ENCODE measurements around the gene LRP10.
"Not testable (repeated sequence)": the region's sequence is repeated elsewhere in the genome, so short reads cannot be mapped to it uniquely, and the experiment has no call there.

Gene LRP10

DNA sequence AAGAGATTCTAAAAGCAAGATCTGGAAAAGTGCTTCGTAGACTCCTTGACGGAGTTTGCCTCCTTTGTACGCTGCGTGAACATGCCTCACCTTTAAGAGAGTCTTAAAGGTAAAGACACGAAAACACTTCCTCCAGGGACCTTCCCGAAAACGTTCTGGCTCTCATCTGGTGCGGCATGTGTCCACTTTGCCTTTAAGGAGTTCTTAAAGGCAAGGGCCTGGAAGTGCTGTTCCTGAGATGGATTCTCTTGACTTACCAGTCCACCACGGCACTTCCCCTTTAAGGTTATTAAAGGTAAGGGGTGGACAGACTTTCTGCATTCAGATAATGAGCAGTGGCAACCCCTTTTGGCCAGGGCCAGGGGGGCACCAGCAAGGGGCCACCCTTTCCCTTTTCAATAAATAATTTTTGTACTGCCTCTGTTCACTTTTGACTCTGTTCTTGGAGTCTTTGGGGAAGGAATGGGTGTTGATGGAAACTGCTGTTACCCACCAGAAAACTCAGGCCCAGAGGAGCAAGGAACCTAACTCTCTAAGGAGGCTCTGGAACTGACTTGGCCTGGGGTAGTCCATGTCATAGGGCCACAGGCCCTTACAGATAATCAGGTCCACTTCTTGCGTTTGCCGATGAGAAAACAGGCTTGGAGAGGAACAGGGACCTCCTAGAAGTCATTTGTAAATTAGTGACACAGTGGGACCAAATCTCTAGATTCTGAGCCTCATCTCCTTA, 15.9 kb downstream of the LRP10 start:
- no peak for DNase-seq (ENCODE audit: low read depth)

DNA sequence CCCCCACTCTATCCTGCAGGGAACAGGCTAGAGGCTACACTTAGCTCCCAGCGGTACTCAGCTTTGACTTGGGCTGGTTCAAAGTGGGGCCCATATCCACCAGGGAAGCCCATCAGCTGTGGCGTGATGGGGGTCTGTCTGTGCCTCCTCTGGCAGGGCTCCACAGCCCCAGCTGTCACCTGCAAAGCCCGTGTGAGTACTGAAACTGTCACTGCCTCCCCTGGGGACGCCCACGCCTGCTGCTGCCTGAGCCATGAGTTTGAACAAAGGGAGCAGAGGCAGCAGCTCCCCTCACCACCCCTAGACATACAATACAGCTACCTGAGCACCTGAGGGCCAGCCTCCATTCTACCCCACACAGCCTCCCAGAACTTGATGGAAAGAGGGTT, 16.4 kb downstream of the LRP10 start:
- DNase-seq (ENCODE audit: low read depth): no peak

DNA sequence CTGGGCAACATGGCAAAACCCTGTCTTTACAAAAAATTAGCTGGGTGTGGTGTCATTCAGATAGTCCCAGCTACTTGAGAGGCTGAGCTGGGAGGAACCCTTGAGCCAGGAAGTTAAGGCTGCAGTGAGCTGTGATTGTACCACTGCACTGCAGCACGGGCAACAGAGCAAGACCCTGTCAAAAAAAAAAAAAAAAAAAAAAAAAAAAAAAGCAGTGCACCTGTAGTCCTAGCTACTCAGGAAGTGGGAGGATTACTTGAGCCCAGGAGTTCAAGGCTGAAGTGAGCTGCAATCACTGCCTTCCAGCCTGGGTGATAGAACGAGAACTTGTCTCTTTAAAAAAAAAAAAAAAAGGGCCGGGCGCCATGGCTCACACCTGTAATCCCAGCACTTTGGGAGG, 17.1 kb downstream of the LRP10 start:
- DNase-seq (ENCODE audit: low read depth): no peak

DNA sequence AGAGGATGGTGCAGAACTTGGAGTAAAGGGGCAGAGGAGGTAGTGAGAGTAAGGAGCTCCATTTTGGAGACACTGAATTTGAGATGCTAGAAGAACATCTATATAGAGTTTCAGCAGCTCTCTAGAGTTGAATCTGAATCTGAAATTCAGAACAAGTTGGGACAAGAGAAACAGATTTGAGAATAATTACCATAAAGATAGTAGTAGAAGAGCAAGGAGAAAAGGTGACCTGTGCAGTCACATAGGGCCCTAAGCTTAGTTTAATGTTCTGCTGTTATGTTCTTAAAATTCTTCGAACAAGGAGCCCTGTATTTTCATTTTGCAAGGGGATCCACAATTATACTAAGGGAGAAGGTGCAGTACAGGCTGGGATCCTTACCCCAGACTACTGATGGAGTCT, 18.9 kb downstream of the LRP10 start:
- DNase-seq (ENCODE audit: low read depth): no peak

DNA sequence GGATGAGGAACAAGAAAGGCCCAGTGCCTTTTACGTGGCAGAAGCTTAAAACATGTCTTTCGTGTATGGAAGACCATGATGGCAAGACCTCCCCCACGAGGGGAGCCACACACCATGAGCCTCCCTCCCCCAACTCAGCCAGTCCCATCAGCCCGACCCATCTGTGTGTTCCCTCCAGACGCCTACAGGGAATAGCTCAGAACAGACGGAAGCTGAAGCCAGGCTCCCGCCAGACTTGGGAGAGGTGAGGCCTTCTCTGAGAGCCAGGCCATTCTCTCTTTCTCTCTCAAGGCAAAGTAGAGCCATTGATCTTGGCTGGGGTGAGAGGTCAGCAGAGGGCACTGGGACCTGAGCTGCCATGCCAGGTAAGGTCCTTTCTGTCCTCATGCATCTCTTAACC, 20.9 kb downstream of the LRP10 start:
- DNase-seq (ENCODE audit: low read depth): no peak

DNA sequence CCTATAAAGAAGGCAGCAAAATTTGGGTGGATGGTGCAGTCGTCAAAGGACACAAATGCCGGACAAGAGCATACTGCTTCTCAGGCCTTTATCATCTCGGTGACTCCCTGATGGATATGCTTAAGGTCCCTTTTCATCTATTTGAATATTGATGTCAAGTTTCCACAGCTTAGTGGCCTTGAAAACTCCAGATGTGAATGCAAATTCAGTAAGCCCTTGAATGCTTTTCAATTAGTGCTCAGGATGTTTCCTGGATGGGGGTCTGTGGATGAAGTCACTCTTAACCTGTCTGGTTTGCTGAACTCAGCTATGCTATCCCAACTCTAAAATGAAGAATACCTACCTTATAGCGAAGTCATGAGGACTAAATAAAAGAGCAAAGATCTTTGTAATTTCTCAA, 22.2 kb downstream of the LRP10 start:
- no peak for DNase-seq (ENCODE audit: low read depth)

DNA sequence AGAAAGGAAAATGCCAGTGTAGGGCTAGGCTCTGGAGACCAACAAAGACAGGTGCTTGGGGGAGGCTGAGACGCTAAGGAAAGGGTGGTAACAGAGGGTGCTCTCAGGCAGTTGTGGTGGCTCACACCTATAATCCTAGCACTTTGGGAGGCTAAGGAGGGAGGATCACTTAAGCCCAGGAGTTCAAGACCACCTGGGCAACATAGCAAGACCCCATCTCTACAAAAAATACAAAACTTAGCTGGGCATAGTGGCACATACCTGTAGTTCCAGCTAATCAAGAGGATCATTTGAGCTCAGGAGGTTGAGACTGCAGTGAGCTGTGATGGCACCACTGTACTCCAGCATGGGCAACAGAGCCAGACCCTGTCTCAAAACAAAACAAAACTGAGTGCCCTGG, 23.9 kb downstream of the LRP10 start:
- DNase-seq (ENCODE audit: low read depth): no peak

DNA sequence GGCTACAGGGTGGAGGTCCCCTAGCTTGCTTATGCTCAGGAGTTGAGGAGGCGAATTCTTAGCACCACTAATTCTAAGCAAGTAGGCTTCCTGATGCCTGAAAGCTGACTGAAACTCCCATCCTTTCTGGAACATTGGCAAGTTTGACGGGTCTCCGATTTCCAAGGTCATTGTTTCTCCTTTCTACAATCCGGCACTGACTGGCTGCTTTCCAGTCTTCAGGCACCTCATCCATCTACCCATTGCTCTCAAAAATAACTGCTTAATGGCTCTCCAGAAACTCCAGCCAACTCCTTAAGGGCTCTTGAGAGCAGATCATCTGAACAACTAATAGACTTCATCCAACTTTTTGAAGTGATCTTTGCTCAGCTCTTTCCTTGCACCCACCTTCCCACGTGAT, 24.8 kb downstream of the LRP10 start:
- DNase-seq (ENCODE audit: low read depth): no peak

DNA sequence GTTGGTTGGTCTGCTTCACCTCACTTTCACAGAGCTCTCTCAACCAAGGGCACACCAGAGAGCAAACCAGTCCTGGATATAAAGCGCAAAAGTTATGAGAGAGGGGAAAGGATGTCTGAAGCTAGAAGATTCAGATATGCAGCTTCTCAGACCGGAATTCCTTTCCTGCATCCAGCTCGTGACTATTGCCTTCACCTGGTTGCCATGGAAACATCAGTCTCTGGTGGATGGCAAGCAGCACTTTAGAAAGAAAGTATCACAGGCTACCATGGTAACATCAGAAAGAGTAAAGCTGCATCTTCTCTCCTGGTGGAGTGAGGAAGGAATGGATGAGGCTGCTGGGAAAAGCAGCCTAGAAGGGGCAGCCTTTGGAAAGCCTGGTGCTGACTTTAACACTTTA, 25.2 kb downstream of the LRP10 start:
- no peak for DNase-seq (ENCODE audit: low read depth)

DNA sequence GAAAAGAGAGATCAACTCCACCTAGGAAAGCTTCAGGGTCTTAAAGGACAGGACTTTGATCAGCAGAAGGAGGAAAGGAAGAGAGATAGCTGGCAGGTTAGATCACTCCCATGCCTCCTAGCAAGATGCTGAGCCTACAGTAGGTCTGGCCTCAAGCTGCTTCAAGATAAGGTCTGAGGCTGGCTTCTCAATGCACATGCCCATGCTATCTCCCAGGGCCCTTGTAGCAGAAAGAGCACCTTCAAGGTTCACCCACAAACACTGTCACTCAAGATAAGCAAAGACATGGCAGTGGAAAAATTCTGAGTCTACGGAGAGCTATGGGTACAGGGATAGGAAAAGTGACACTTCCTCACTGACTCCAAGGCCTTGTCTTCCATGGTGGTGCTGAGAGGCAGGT, 25.8 kb downstream of the LRP10 start:
- DNase-seq (ENCODE audit: low read depth): no peak

DNA sequence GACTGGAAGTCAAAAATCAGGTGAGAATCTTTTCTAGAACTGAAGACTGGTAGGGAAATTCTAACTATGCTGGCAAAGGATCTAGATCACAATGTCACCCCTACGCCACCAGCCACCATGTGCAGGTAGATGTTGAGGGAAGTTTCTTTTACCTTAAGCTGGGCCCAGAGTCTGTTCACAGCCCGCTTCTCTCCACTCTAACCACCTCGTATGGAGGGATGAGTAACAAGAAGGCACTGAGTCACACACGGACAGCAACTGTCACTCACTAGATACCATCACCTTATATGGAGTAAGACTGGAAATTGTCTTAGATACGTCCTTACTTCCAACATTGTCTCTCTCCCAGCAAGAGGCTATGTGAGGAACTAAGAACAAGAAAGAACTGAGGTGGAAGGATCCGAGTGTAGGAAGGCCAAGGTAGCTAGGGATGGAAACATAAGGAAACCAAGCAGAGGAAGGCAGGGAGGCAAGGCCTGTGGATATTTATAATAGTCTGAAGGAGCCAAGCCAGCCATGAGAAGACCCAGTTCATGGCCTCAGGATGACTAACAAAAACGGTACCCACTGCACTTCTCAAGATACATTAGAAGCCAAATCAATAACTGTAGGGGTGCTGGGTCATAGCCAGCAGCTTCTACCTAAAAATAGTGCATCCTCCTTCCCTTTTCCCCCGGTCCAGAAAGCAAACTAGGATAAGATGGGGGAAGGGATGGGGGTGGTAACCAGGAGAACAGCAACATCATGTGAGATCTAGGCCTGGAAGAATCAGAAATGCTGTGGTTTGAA, 27.0 kb downstream of the LRP10 start:
- no peak for DNase-seq (ENCODE audit: low read depth)

DNA sequence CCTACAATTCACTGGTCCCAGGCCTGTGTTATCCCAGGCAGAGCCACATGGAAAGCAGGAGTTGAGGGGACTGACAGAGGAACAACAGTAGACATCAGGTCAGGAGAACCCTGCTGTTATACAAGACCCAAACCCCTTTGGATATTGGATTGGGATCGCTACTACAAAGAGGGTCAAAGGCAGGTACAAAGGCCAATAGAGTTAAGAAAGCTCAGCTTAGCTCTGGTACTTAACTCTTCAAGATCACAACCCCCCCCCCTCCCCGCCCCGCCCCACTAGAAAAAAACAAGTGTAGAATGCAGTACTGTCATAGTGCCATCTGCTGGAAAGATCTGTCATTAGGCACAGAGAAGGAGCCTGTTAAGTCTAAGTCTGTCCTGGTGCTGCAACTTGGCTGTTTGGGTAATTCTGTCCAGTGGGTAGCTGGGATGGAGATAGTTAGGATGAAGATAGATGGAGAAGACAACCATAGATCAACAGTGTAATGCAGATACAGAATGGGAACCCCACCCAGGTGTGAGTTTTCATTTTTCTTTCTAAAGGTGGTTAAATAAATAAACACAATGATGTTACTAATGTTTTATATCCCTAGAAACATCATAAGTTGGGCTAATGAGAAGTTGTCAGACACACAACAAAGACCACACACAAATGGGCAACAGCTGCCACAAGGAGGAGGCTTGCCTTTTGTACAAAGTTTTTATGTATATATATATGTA, 28.7 kb downstream of the LRP10 start:
- DNase-seq (ENCODE audit: low read depth): no peak

DNA sequence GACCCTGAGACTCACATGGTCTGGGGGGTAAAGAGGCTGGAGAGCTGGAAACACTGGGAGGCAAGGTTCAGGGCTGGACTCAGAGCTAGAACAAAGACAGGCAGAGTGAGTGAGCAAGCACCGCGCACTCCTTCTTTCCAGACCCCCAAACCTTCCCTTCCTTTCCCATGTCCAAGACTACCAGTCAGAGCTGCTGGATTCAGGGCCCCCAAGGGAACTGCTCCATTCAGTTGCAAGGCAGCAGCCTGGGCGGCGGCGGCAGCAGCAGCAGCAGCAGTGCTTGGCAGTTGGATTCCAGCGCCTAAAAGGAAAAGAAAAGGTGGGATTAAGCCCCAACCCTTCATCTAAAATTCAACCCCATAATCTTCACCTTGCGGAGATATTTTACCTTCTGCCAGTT, 30.3 kb downstream of the LRP10 start:
- DNase-seq (ENCODE audit: low read depth): no peak

DNA sequence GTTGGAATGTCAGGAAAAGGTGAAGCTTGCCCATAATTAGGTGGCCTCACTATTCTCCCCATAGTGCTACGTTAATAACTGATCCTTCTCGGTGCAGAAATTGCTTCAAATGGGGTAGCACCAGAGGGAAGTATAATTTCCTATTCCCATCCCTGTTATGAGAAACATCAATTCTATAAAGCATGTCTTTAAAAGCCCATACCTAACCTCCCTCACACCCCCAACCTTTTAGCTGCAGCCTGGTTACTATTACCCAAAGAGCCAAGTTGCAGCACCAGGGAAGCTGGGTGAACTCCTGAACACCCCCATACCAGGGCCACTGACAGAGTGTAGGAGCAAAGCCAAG, 32.2 kb downstream of the LRP10 start:
- DNase-seq (ENCODE audit: low read depth): no peak

DNA sequence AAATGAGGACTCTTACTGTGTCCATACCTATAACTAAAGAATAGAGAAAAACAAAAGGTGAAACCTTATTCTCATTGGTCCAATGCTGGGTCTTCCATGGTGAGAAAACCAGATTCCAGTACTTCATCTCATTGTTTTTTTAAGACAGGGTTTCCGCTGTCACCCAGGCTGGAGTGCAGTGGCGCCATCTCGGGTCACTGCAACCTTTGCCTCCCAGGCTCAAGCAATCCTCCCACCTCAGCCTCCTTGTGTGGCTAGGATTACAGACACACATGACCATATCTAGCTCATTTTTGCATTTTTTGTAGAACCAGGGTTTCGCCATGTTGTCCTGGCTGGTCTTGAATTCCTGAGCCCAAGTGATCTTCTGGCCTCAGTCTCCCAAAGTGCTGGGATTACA, 34.1 kb downstream of the LRP10 start:
- DNase-seq (ENCODE audit: low read depth): no peak

DNA sequence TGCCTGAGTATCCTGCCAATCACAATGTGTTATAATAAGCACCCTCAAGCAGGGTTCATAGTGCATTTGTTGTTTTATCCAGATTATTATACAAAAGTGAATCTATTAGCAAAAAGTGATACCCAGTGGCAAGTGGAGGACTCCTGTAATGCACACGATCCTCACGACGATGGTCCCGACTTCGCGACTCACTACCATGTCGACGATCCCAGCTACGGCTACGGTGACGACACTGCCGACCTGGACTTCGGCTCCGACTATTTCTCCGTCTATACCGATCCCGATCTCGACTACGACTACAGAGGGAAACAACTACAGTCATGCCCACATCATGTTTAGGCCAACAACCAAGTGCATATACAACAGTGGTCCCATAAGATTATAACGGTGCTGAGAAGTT, 34.5 kb downstream of the LRP10 start:
- no peak for DNase-seq (ENCODE audit: low read depth)

DNA sequence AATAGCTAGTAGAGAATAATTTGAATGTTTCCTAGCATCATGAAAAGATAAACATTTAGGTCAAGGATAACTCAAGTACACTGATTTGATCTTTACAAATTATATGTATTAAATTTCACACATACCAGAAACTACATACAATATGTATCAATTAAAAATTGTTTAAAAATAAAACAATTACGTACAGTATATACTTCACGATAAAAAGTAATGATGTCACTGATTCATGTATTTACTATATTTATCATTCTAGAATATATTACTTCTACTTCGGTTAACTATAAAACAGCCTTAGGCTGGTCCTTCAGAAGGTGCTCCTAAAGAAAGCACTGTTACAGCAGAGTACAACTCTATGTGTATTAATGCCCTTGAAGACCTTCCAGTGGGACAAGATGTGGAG, 35.9 kb downstream of the LRP10 start:
- DNase-seq (ENCODE audit: low read depth): no peak

DNA sequence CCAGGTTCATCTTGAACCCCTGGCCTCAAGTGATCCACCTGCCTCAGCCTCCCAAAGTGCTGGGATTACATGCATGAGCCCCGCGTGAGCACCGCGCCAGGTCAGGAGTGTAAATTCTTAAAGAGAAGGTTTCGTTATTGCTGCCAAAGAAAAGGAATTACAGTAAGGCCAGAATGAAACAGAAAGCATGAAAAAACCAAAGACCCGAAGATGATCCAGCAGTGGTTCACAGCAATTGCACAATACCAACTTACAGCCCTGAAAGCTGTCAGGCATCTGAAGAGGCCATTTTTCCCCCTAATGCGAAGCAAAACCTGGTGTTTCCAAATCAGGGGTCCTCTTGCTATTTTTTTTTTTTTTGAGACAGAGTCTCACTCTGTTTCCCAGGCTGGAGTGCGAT, 37.1 kb downstream of the LRP10 start:
- no peak for DNase-seq (ENCODE audit: low read depth)

DNA sequence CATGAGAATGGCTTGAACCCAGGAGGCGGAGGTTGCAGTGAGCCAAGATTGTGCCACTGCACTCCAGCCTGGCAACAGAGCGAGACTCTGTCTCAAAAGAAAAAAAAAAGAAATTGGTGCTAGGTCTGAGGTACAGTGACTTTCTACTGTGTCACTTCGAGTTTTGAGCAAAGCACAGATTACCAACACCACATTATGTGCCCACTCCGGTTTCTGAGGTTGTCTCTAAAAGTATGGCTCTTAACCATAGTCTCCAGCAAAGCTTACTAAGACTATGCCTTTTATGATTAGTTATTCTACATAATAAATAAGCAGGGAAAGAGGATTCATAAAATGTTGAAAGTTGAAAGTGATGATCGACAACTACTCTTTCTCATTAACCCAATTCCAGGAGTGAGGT, 39.4 kb downstream of the LRP10 start:
- DNase-seq (ENCODE audit: low read depth): no peak

DNA sequence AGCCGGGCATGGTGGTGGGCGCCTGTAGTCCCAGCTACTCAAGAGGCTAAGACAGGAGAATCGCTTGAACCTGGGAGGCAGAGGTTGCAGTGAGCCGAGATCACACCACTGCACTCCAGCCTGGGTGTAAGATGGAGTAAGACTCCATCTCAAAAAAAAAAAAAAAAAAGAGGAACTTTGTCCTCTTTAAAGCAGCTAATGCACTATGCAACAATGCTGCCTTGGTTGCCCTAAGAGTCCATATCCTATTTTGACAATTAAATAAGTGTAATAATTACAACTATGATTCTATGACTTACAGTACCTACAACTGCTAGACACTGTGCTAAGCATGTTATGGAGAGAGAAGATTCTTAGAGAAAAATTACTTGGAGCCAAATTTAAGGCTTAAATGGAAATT, 43.3 kb downstream of the LRP10 start:
- not testable (repeated sequence) for DNase-seq (ENCODE audit: low read depth)

DNA sequence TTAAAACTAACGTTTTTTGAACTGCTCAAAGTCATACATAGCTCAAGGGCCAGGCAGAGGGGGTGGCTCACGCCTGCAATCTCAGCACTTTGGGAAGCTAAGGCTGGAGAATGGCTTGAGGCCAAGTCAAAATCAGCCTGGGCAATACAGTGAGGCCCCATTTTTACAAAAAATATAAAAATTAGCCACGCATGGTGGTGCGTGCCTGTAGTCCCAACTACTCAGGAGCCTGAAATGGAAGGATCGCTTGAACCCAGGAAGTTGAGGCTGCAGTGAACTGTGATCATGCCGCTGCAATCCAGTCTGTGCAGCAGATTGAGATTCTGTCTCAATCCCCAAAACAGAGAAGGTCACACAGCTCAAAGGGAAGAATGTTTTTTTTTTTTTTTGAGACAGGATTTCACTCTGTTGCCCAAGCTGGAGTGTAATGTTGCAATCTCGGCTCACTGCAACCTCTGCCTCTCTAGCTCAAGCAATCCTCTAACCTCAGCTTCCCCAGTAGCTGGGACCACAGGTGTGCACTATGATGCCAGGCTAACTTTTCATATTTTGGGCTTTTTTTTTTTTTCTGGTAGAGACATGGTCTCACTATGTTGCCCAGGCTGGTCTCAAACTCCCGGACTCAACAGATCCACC, 44.5 kb downstream of the LRP10 start:
- no peak for DNase-seq (ENCODE audit: low read depth)

DNA sequence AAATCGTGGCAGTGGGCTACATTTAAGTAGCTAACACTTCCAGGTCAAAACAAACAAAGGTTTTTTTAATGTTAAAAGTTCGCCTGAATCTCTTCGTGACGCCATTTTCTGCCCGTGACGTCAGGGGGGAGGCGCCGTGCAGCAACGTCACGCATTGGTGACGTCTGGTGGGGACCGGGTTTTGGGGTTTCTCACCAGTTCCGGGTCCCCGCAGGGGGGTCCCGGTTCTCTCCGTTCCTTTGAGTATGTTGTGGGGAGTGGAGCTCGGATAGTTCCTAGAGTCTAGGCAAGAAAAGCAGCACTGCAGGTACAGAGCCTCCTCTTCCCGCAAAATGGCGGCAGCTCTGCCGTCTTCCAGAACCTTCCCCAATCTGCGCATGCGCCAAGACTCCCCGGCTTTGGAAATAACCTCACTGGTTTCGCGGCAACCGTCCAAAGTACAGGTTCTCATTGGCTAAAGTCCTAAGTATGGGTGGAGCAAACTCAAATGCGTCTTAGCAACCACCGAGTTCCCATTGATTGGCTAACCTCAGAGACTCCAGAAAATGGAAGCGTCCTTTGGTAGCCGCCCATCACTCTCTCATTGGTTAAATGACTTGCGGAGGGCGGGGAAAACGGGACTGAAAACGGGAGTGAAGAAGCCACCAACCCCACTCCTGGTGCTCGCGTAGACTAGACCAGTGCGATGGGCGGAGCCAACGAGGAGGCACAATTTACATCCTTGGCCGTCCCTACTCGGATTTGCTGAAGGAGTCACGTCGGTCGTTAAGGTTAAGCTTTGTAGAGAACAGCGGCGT, 47.5 kb downstream of the LRP10 start, which contains the start of gene RBM23:
TSS of gene RBM23 (minus strand) at position 346 of the 797 bp plus-strand sequence.
- DNase-seq (ENCODE audit: low read depth): peak; percentile 97

All from activated T-cell treated with anti-CD3 and anti-CD28 coated beads for 48 hours (primary cell).